Thyroid gland (tissue), 4 donors: ENCODE results near the gene SEC14L2. TPM values are rescaled to one million over a fixed set of nuclear protein-coding genes. Genes with fewer than 3 reads are reported as not detected.

Experiments
- DNase-seq, 2 donors: peaks; one replicate each; pipeline ENCODE4 v3.0.0-alpha.2; 2019
- H3K27ac ChIP-seq, 3 donors: fragments of 200-600 bp; sonication (generic); 1 replicate in 2 of 3; 2 replicates in 1 of 3; pipeline ENCODE4 v1.5.1; 2016 to 2019; ENCODE audit warnings: mild to moderate bottlenecking in 1 of 3, moderate library complexity in 1 of 3
- H3K27me3 ChIP-seq: fragments of 200-600 bp; sonication (generic); one replicate; pipeline ENCODE4 v1.5.1; 2019
- H3K36me3 ChIP-seq, 2 donors: fragments of 200-600 bp; sonication (generic); one replicate each; pipeline ENCODE4 v1.5.1; 2016 to 2019
- H3K4me1 ChIP-seq, 2 donors: fragments of 200-600 bp; sonication (generic); one replicate each; pipeline ENCODE4 v1.5.1; 2017 to 2019
- H3K4me3 ChIP-seq, 3 donors: fragments of 200-600 bp; sonication (generic); replicated peaks in 1 of 3; 1 replicate in 2 of 3; 2 replicates in 1 of 3; pipeline ENCODE4 v1.5.1; 2016; ENCODE audit warnings: mild to moderate bottlenecking in 1 of 3
- H3K9me3 ChIP-seq: fragments of 200-600 bp; sonication (generic); one replicate; pipeline ENCODE4 v1.5.1; 2017
- POLR2A ChIP-seq, 2 donors: fragments of 450-650 bp; IDR thresholded peaks; one replicate each; pipeline ENCODE4 v1.6.1; 2017; ENCODE audit warnings: antibody characterized with exemption in 2 of 2, mild to moderate bottlenecking in 2 of 2, moderate library complexity in 1 of 2
- WGBS, 2 donors: methylation state at CpG; one replicate each; pipeline ENCODE4 v1.1.5; 2017; 5-methylcytosine and 5-hydroxymethylcytosine counted together
- intact Hi-C: fragments of 100-400 bp; cut with DNase I; formaldehyde crosslinking; loops from one replicate; pipeline ENCODE4 v1.15.1; 2023
- total RNA-seq, 4 donors: library from RNA; depleted of rRNA; stranded (reverse); fragments of >200 nt; gene quantifications; one replicate each; pipeline ENCODE4 v1.2.3, GENCODE V29; 2016
- TF ChIP-seq, protein P1 (sequence below), 6 experiments: fragments of 200-600 bp in 3 of 6; fragments of 450-650 bp in 3 of 6; sonication (generic) in 3 of 6; IDR thresholded peaks; one replicate each; pipeline ENCODE4 v1.5.1; 2016 to 2019; ENCODE audit warnings: antibody characterized with exemption in 6 of 6, mild to moderate bottlenecking in 2 of 6, inconsistent platforms in 1 of 6, moderate library complexity in 1 of 6

Gene SEC14L2
- total RNA-seq, 4 donors from 2014 or later: 26.6 to 59.1 (median 30.4) TPM

DNA sequence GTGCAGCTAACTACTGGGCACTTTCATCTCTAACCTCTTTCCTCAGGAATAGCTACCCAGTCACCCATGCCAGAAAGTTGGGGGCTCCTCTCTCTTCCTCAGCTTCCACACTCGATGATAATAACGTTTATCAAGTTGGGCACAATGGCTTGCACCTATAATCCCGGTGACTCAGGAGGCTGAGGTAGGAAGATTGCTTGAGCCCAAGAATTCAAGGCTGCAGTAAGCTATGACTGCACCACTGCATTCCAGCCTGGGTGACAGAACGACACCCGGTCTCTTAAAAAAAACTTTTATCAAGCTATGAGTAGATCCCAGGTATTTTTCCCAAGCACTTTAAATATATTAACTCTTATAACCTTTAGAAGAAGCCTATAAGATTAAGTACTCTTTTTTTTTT, 42.2 kb upstream of the SEC14L2 start:
- Histone ChIP-seq H3K9me3 (no peaks in the 10 kb centered on the region), H3K4me1 (peaks cover 23 to 34% of the 10 kb centered on the region in 2 donors), H3K27me3 (no peaks in the 10 kb centered on the region), H3K27ac (no peak overlapping the region), H3K4me3 (no peak overlapping the region), H3K36me3 (peaks cover 18 to 29% of the 10 kb centered on the region in 2 donors)
- 48 to 66% methylated on average over 5 of the region's 5 CpGs for WGBS, 2 donors
- no peak for DNase-seq
- intact Hi-C loops: no loop called here
- no peak for TF ChIP-seq POLR2A (IDR thresholded peaks at IDR 0.05)
- TF ChIP-seq, protein P1, sequence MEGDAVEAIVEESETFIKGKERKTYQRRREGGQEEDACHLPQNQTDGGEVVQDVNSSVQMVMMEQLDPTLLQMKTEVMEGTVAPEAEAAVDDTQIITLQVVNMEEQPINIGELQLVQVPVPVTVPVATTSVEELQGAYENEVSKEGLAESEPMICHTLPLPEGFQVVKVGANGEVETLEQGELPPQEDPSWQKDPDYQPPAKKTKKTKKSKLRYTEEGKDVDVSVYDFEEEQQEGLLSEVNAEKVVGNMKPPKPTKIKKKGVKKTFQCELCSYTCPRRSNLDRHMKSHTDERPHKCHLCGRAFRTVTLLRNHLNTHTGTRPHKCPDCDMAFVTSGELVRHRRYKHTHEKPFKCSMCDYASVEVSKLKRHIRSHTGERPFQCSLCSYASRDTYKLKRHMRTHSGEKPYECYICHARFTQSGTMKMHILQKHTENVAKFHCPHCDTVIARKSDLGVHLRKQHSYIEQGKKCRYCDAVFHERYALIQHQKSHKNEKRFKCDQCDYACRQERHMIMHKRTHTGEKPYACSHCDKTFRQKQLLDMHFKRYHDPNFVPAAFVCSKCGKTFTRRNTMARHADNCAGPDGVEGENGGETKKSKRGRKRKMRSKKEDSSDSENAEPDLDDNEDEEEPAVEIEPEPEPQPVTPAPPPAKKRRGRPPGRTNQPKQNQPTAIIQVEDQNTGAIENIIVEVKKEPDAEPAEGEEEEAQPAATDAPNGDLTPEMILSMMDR (IDR thresholded peaks at IDR 0.05): no peak

- peaks cover 23 to 34% of the 10 kb centered on the region in 2 donors for H3K4me1 ChIP-seq
- H3K27me3 ChIP-seq: no peaks in the 10 kb centered on the region
- H3K4me3 ChIP-seq: peak within 1 kb of the TSS; percentile 58 to 93 (median 66)
- H3K36me3 ChIP-seq: peaks cover 13 to 15% of the 10 kb centered on the region in 2 donors
- intact Hi-C loops: loop anchor here (2.0 kb wide), 1 partner anchor 68 kb away; the partner anchor contains the start of gene CASTOR1
- peak; percentile 91 to 93 for DNase-seq
- 1% methylated on average over 17 to 18 of the region's 91 CpGs for WGBS, 2 donors
- peak within 1 kb of the TSS; percentile 93 to 97 (median 95) for H3K27ac ChIP-seq
- TF ChIP-seq POLR2A (IDR thresholded peaks at IDR 0.05): peak in 1 of 2 donors; percentile 93
- TF ChIP-seq, protein P1 (IDR thresholded peaks at IDR 0.05): peak in 1 of 6 experiments; percentile 16
- no peaks in the 10 kb centered on the region for H3K9me3 ChIP-seq
Observed at GRCh38 chr22:30356449-30357235, 40.2 kb upstream of the SEC14L2 start, which contains the start of the genes CCDC157 and SF3A1. Gene CCDC157, plus strand, starts transcription at chr22:30357007. Its CDS starts 8,994 bp downstream, at chr22:30366001. Gene SF3A1, minus strand, starts transcription at chr22:30356894. Its CDS starts 102 bp downstream, at chr22:30356792.

DNA sequence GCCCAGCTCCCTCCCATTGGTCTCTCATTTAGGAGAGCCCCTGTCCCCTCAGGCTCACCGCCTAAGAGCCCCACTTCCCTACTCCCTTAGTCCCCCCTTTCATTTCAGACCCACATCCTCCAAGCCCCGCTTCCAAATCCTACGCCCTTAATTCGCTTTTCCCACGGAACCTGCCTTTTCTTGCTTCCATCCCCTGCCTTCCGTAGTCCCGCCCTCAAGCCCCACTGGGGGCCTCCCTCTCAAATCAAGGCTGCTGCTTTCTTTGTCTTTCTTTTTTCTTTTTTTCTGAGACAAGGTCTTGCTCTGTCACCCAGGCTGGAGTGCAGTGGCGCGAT, 39.6 kb upstream of the SEC14L2 start:
- TF ChIP-seq, protein P1 (IDR thresholded peaks at IDR 0.05): no peak
- no peak for TF ChIP-seq POLR2A (IDR thresholded peaks at IDR 0.05)
- Histone ChIP-seq H3K9me3 (no peaks in the 10 kb centered on the region), H3K4me1 (peaks cover 23 to 34% of the 10 kb centered on the region in 2 donors), H3K36me3 (peaks cover 8 to 9% of the 10 kb centered on the region in 2 donors), H3K4me3 (peak overlapping the region; percentile 30 to 93 (median 66)), H3K27ac (peak overlapping the region in 2 of 3 donors; percentile 95 to 97), H3K27me3 (no peaks in the 10 kb centered on the region)
- DNase-seq: no peak
- 1 to 2% methylated on average over 9 of the region's 9 CpGs for WGBS, 2 donors
- intact Hi-C loops: loop anchor here (2.0 kb wide), 1 partner anchor 68 kb away; the partner anchor contains the start of gene CASTOR1

- TF ChIP-seq POLR2A (IDR thresholded peaks at IDR 0.05): no peak
- TF ChIP-seq, protein P1 (IDR thresholded peaks at IDR 0.05): no peak
- no peaks in the 10 kb centered on the region for H3K27me3 ChIP-seq
- no peak overlapping the region for H3K27ac ChIP-seq
- peaks cover 3 to 4% of the 10 kb centered on the region in 2 donors for H3K36me3 ChIP-seq
- no peak for DNase-seq
- intact Hi-C loops: loop anchor here (2.0 kb wide), 1 partner anchor 69 kb away; the partner anchor contains the start of gene CASTOR1
- no peaks in the 10 kb centered on the region for H3K9me3 ChIP-seq
- peak overlapping the region in 2 of 3 donors; percentile 30 to 66 for H3K4me3 ChIP-seq
- H3K4me1 ChIP-seq: peaks cover 23 to 34% of the 10 kb centered on the region in 2 donors
- 54 to 59% methylated on average over 22 of the region's 22 CpGs for WGBS, 2 donors
Observed at GRCh38 chr22:30357650-30358215, 39.1 kb upstream of the SEC14L2 start.
